HG03558 (cell line): ENCODE results near the gene STOML3.

ENCODE experiments used
- ATAC-seq: cut with Tn5 transposase; IDR thresholded peaks from one replicate; pipeline ENCODE4 v1.9.1; 2021; ENCODE audit warnings: moderate number of reproducible peaks; ENCODE audit not compliant: unreplicated experiment; ENCODE audit errors: extremely low read depth

The STOML3 gene

GRCh38 chr13:38933786-38934185, 56.8 kb downstream of the STOML3 start:
- no peak for ATAC-seq

GRCh38 chr13:38922170-38922569, 68.5 kb downstream of the STOML3 start:
- no peak for ATAC-seq

- ATAC-seq: no peak
Observed at GRCh38 chr13:38921081-38921480, 69.5 kb downstream of the STOML3 start.
